Measurements from ENCODE around the gene COL4A4. TPM values are rescaled to one million over a fixed set of nuclear protein-coding genes. Genes with fewer than 3 reads are reported as not detected.

The COL4A4 gene
- total and polyA plus RNA-seq, 2 donors (not counting 1 experiment from before 2014, with no cell fraction given), result 6.2 to 30.2 TPM

GRCh38 chr2:226993171-226993570 lies 170.8 kb downstream of the COL4A4 start:
- intact Hi-C loops (cut with micrococcal nuclease), result no loop called here

GRCh38 chr2:226991663-226992062 lies 172.3 kb downstream of the COL4A4 start:
- POLR2A ChIA-PET, result no interaction called here
- Mint-ChIP-seq H3K27ac (no peak overlapping the region), H3K4me1 (no peaks in the 10 kb centered on the region), H3K9me3 (ENCODE audit: insufficient read depth) (no peaks in the 10 kb centered on the region), H3K4me3 (no peak overlapping the region), H3K27me3 (no peaks in the 10 kb centered on the region)
- no peak overlapping the region for H3K9ac ChIP-seq (ENCODE audit: low read length)
- no peaks in the 10 kb centered on the region for H4K20me1 ChIP-seq (ENCODE audit: control insufficient read depth, insufficient read depth, low read length, poor library complexity, severe bottlenecking)
- no peak overlapping the region for H3K4me2 ChIP-seq (replicated peaks; ENCODE audit: low read depth, low read length, poor library complexity, severe bottlenecking)
- CTCF ChIA-PET, result no interaction called here
- no peaks in the 10 kb centered on the region for H3K79me2 ChIP-seq (ENCODE audit: control insufficient read depth, insufficient read depth, low read length)
- intact Hi-C loops (cut with micrococcal nuclease), result no loop called here
- no peak for ATAC-seq (ENCODE audit: low read depth)
- H3K27ac ChIP-seq (ENCODE audit: low read length in 2 of 2), result no peak overlapping the region
- DNase-seq, result no peak
- H3K9me3 ChIP-seq (ENCODE audit: control extremely low read depth in 1 of 3, control insufficient read depth in 2 of 3, insufficient read depth in 1 of 3, low read length in 2 of 3), result no peaks in the 10 kb centered on the region
- peaks cover 5 to 36% of the 10 kb centered on the region in 2 experiments for H3K36me3 ChIP-seq (replicated peaks in 1 of 2; ENCODE audit: control extremely low read depth in 1 of 2, control insufficient read depth in 1 of 2, extremely low read depth in 1 of 2, insufficient read depth in 2 of 2, low read length in 1 of 2)
- H3K4me1 ChIP-seq (ENCODE audit: control insufficient read depth in 2 of 2, insufficient read depth in 2 of 2, low read length in 2 of 2), result no peaks in the 10 kb centered on the region
- H2AFZ ChIP-seq (ENCODE audit: insufficient read depth, low read depth, low read length, poor library complexity, severe bottlenecking), result no peak overlapping the region
- no peak for TF ChIP-seq CTCF (IDR thresholded peaks at IDR 0.05)
- no peak for TF ChIP-seq EZH2 (IDR thresholded peaks at IDR 0.05; ENCODE audit: borderline replicate concordance, insufficient read depth, low read depth, low read length, poor library complexity, severe bottlenecking)
- no peak overlapping the region for H3K4me3 ChIP-seq (ENCODE audit: control extremely low read depth in 1 of 5, extremely low read depth in 1 of 5, insufficient read depth in 1 of 5, low read depth in 2 of 5, low read length in 4 of 5)
- H3K27me3 ChIP-seq (replicated peaks in 1 of 4; ENCODE audit: control extremely low read depth in 1 of 4, control insufficient read depth in 3 of 4, insufficient read depth in 4 of 4, low read length in 3 of 4), result no peaks in the 10 kb centered on the region
- WGBS (ENCODE audit: insufficient coverage), result 60% methylated on average over 1 of the region's 2 CpGs

More at GRCh38 chr2:226993171-226993570, 170.8 kb downstream of the COL4A4 start:
- WGBS (ENCODE audit: insufficient coverage), result 97% methylated on average over 4 of the region's 4 CpGs
- Histone ChIP-seq H3K27ac (ENCODE audit: low read length in 2 of 2) (no peak overlapping the region), H3K27me3 (replicated peaks in 1 of 4; ENCODE audit: control extremely low read depth in 1 of 4, control insufficient read depth in 3 of 4, insufficient read depth in 4 of 4, low read length in 3 of 4) (no peaks in the 10 kb centered on the region), H3K4me2 (replicated peaks; ENCODE audit: low read depth, low read length, poor library complexity, severe bottlenecking) (no peak overlapping the region), H3K9ac (ENCODE audit: low read length) (no peak overlapping the region), H2AFZ (ENCODE audit: insufficient read depth, low read depth, low read length, poor library complexity, severe bottlenecking) (no peak overlapping the region), H3K9me3 (ENCODE audit: control extremely low read depth in 1 of 3, control insufficient read depth in 2 of 3, insufficient read depth in 1 of 3, low read length in 2 of 3) (no peaks in the 10 kb centered on the region), H3K36me3 (replicated peaks in 1 of 2; ENCODE audit: control extremely low read depth in 1 of 2, control insufficient read depth in 1 of 2, extremely low read depth in 1 of 2, insufficient read depth in 2 of 2, low read length in 1 of 2) (peaks cover 5 to 49% of the 10 kb centered on the region in 2 experiments), H4K20me1 (ENCODE audit: control insufficient read depth, insufficient read depth, low read length, poor library complexity, severe bottlenecking) (no peaks in the 10 kb centered on the region), H3K4me1 (ENCODE audit: control insufficient read depth in 2 of 2, insufficient read depth in 2 of 2, low read length in 2 of 2) (no peaks in the 10 kb centered on the region), H3K4me3 (ENCODE audit: control extremely low read depth in 1 of 5, extremely low read depth in 1 of 5, insufficient read depth in 1 of 5, low read depth in 2 of 5, low read length in 4 of 5) (no peak overlapping the region), H3K79me2 (ENCODE audit: control insufficient read depth, insufficient read depth, low read length) (no peaks in the 10 kb centered on the region)
- Mint-ChIP-seq H3K27me3 (no peaks in the 10 kb centered on the region), H3K4me1 (no peaks in the 10 kb centered on the region), H3K4me3 (no peak overlapping the region), H3K27ac (peak overlapping the region; percentile 10), H3K9me3 (ENCODE audit: insufficient read depth) (no peaks in the 10 kb centered on the region)
- ChIA-PET POLR2A (no interaction called here), CTCF (interaction anchor here (0.6 to 1.8 kb wide), 4 partner anchors 8 to 1335 kb away, joined by 3 to 8 read pairs (median 4); partner anchors contain the start of gene COL4A4)
- DNase-seq (no peak), ATAC-seq (ENCODE audit: low read depth) (no peak)
- TF ChIP-seq EZH2 (IDR thresholded peaks at IDR 0.05; ENCODE audit: borderline replicate concordance, insufficient read depth, low read depth, low read length, poor library complexity, severe bottlenecking) (no peak), CTCF (IDR thresholded peaks at IDR 0.05) (no peak)

Data from B cell (primary cell).